Bone marrow (tissue), 2 donors: ENCODE measurements around the gene CENPB.
A peak's percentile ranks its signal among the peaks of the same experiment; 100 is the strongest.
"Not testable (repeated sequence)": the region's sequence is repeated elsewhere in the genome, so short reads cannot be mapped to it uniquely, and the experiment has no call there.

ENCODE experiments used
- DNase-seq, 2 donors: peaks; one replicate each; lab custom pipeline; 2025; lab: John Stamatoyannopoulos, UW

Gene CENPB, protein sequence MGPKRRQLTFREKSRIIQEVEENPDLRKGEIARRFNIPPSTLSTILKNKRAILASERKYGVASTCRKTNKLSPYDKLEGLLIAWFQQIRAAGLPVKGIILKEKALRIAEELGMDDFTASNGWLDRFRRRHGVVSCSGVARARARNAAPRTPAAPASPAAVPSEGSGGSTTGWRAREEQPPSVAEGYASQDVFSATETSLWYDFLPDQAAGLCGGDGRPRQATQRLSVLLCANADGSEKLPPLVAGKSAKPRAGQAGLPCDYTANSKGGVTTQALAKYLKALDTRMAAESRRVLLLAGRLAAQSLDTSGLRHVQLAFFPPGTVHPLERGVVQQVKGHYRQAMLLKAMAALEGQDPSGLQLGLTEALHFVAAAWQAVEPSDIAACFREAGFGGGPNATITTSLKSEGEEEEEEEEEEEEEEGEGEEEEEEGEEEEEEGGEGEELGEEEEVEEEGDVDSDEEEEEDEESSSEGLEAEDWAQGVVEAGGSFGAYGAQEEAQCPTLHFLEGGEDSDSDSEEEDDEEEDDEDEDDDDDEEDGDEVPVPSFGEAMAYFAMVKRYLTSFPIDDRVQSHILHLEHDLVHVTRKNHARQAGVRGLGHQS

DNA sequence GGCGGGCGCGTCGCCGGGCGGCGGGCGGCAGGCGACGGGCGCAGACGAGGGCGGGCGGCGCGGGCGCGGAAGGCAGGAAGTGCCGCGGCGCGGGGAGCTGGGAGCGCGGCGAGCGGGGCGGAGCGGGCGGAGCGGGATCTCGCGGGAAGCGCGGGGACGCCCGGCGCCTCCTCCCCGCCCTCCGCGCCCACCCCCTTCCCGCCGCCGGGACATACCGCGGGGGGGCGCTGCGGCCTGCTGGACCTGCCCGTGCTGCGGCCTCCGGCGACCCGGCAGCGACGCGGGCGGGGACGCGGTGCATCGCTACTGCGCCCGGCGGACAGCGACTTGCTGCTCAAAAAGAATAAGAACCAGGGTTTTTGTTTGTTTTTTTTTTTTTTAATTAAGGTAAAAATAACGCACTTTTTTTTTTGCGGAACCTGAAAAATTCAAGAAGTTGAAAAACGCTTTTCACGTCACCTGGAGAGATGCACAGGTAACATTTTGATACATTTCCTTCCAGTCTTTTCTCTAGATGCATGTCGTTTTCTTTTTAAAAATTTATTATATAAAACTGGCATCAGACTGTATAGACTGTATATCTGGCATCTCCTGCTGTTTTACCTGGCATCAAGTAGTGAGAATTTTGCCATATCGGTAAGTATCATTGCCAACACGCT is at the start of gene CENPB:
CENPB (minus strand) TSS at position 76 of the 659 bp plus-strand sequence. CDS start 257 bp downstream, outside the sequence.
- peak; percentile 65 to 80 for DNase-seq

DNA sequence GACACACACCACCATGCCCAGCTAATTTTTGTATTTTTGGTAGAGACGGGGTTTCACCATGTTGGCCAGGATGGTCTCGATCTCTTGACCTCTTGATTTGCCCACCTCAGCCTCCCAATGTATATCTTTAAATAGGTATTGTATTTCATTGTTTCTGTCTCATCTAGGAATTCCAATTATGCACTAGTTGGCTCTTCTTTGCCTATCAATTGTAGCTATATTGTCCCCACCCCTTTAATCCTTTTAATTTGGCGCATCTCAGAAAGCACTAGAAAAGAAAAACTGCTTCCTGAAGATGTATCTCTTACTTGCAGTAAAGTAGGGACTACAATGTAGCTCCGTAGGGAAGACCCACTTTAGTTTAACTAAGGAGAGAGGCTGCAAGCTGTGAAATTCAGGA is 49.6 kb upstream of the CENPB start:
- DNase-seq, result no peak

DNA sequence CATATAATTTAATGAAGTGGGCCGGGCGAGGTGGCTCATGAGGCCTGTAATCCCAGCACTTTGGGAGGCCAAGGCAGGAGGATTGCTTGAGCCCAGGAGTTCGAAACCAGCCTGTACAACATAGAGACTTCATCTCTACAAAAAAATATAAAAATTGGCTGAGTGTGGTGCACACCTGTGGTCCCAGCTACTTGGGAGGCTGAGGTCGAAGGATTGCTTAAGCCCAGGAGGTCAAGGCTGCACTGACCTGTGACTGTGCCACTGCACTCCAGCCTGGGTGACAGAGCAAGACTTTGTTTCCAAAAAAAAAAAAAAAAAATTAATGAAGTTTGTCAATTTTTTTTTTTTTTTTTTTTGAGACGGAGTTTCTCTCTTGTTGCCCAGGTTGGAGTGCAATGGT is 43.4 kb upstream of the CENPB start:
- not testable (repeated sequence) for DNase-seq

DNA sequence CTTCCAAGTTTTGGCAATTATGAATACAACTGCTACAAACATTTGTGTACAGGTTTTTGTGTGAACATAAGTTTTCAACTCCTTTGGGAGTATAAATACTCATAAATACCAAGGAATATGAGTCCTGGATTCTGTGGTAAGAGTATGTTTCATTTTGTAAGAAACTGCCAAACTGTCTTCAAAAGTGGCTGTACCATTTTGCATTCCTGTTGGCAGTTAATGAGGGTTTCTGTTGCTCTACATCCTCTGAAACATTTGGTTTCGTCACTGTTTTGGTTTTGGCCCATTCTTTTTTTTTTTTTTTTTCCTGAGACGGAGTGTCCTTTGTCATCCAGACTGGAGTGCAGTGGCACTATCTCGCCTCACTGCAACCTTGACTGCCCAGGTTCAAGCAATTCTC is 42.3 kb upstream of the CENPB start:
- DNase-seq, result no peak

DNA sequence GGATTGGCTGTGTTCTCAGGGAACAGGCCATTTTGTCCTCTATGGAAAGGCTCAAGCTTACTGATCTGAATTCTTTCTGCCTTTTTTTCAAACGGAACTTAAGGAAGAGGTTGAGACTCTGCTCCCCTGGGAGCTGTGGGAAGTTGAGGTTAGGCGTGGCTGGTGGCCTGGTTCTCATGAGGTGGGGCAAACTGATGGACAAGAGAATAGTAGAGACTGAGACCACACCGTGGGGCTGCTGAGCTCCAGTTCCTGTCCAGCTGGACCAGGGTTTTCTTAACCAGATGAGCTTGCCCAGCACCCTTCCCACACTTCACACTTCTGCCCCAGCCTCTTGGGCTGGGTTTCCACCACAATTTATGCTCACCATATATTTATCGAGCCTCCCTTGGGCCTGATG is 39.9 kb upstream of the CENPB start:
- DNase-seq, result no peak

DNA sequence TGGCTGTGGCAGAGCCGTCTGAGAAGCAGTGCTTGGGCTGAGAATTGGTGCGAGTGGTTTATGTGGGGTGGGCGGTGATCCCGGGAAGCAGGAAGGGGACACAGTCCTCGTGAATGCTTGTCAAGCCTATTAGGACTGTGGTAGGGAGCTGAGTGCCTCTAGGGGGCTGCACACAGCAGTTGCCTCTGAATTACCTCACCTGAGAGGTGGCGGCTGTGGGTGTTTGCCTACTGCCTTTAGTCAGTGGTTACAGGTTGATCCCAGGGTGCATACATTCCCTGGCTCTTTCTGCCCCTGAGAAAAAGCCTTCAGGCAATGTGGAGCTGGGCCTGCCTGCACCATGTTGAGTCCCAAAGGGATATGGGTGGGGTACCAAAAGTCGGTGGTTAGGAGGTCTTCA is 39.0 kb upstream of the CENPB start:
- no peak for DNase-seq

DNA sequence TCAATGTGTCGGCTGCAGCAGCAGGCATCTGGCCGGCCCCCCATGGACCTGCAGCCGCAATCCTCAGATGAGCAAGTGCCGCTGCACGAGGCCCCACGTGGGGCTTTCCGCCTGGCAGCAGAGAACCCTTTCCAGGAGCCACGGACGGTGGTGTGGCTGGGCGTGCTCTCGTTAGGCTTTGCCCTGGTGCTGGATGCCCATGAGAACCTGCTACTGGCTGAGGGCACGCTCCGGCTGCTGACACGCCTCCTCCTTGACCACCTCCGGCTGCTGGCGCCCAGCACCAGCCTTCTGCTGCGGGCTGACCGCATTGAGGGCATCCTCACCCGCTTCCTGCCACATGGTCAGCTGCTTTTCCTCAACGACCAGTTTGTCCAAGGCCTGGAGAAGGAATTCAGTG is 37.3 kb upstream of the CENPB start:
- DNase-seq, result no peak

DNA sequence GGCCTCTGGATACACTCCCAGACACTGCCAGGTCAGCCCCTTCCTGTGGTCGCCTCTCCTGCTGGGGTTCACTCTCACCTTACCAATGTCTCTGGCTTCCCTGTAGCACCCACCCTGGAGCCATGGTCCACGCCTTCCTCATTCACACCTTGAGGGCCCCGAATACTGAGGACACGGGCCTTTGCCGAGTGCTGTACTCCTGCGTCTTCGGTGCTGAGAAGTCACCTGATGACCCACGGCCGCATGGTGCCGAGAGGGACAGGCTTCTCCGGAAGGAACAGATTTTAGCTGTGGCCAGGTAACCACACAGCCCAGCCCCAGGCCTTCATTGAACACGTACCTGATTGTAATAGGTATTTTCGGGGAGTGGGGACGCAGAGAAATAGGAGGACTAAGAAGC is 35.5 kb upstream of the CENPB start:
- DNase-seq, result no peak

DNA sequence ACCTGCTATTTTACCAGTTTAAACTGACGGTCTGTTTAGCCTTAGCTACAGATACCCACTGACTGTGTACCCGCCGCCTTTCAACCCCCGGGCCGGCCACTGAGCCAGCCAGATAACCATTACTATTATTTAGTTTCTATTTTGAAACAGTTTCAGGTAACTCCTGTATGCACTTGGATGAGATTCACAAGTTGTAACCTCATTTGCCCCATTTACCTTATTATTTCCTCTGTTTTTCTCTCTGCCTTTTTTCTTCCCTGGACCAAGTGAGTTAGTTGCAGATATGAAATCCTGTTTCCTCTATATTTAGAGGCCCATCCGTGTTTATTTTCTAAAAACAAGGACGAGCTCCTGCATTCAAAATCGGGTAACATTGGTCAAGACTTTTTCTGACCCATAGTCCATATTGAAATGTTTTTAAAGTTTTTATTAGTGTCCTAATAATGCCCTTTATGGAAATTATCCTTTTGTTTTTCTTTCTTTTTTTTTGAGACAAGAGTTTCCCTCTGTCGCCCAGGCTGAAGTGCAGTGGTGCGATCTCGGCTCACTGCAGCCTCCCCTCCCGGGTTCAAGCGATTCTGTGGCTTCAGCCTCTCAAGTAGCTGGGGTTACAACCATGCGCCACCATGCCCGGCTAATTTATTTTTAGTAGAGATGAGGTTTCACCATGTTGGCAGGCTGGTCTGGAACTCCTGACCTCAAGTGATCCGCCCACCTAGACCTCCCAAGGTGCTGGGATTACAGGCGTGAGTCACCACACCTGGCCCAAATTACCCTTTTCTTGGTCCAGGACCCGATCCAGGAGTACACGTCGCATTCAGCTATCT is 34.6 kb upstream of the CENPB start:
- DNase-seq, result no peak

DNA sequence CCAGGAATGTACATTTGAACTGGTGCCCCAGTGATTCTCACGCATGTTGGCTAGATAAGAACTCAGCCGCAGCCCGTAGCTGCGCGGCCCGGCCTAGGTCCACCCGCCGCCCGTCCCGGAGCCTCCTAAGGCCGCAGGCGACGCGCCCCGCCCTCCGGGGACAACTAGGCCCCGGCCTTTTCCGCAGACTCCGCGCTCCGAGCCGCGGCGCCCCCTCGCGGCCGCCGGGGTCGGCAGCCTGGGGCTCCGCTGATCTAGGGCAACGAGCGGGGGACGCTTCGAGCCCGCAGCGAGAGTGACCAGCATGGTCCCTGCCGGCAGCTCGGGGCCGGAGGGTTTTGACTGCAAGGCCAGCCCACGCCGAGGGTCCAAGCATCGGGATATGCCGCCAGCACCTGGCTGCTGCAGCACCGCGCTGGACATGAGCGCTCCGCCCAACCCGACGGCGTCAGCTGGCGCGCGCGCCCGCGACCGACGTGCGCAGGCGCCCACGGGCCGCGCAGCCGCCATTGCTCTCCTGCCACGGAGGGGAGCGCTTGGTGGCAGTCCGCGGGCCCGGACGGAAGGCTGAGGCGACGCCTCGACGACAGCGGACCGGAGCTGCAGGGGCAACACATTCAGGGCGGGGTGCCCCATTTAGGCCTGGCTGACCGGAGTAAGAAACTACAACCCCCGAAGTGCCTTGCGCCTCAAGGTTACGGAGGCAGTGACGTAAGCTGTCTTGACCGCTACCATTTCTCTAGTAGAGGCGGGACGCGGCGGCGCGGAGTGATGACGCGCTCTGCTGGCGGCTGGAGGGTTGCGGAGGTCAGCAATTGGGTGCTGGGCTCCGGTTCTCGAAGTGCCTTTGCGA is 33.7 kb upstream of the CENPB start, which contains the start of gene AP5S1:
AP5S1 (plus strand) TSS at position 500 of the 853 bp plus-strand sequence. CDS start 1,571 bp downstream, outside the sequence.
- DNase-seq, result peak; percentile 84 to 100

DNA sequence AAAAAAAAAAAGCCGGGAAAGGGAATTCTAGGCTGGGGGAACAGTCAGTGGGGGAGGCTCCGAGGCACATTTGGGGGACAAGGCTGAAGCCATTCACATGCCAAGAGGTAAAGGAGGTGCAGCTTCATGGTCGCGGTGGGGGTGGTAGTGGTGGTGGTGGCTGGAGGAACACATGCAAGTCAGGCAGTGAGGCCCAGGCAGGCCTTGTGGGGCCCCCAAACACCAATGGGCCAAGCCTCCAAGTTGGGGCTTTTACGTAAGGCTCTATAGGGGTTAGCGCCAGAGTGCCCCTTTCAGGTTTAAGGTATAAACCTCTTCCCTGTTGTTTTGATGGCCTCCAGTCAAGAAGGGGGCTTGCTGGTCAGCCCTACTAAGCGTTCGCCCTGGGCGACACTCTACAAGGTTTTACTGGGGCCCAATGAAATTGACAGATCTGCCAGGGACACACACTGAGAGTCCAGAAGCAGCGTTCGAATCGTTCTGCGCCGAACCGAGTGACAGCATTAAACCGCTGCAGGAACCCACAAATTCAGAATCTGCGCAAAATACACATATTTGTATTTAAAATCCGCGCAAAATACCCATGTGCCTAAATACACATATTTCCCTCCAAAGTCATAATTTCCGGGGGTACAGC is 33.0 kb upstream of the CENPB start:
- no peak for DNase-seq

DNA sequence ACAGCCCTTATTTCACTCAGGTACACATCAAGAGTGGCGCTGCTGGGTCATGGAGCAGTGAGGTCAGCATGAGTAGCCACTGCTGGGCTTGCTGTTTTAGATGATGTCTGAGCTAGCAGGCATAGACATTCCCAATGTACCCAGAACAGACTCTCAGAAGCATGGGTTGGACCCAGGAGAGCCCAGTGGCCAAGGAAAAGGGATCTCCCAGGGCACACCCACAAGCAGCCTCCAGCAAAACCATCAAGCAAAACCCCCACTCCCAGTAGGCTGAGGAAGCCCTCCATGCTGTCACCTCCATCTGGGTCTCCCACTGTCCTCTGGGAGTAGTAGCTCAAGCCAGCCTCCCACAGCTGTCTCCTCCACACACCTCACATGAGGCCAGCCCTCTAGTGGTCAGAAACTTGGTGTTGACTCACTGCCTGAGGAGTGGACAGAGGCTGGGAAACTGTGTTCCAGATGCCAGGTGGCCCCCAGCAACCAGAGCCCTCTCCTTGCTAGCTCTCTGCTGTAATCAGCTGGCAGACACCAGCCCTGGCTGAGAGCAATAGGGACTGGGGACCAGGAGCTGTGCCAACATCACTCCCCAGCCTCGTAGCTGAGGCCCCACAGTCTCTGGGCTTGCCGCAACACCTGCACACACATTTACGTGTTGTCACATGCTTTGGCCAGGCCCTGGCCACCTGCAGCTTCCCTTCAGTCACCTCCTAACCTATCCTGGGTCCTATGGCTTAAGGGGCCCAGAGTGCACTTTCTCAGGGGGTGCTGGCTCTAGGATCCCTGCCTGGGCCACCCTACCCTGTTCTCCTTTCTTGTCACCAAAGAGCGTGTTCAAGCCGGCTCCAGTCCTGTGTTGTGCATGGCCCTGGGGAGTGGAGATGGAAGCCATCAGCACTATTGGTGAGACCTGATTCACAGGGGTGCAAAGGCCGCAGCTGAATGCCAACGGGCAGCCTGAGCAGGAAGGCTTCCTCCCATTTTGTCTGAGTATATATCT is 31.9 kb upstream of the CENPB start:
- peak in 1 of 2 donors; percentile 14 for DNase-seq

DNA sequence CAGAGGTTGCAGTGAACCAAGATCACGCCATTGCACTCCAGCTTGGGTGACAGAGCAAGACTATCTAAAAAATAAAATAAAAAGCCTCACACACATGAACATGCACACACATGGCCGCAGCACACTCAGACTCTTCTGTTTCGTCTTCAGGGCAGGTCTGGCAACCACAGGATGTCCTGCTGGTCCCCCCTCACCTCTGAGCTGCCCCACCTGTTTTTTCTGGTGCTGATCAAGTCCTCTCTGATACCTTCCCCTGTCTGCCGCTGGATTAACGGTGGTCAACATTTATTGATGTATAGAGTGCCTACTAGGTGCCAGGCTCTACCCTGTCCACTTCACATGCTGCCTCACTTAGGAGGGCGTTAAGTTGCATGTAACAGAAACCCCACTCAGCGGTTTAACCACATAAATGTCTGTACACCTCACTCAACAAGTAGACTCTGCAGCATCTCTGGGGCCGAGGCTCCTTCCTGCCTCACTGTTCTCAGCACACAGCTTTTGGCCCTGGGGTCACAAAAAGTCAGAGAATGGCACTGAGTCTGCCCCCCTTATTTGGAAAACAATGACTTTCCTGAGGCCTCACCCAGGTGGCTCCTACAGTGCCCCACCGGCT is 29.3 kb upstream of the CENPB start:
- DNase-seq, result no peak

DNA sequence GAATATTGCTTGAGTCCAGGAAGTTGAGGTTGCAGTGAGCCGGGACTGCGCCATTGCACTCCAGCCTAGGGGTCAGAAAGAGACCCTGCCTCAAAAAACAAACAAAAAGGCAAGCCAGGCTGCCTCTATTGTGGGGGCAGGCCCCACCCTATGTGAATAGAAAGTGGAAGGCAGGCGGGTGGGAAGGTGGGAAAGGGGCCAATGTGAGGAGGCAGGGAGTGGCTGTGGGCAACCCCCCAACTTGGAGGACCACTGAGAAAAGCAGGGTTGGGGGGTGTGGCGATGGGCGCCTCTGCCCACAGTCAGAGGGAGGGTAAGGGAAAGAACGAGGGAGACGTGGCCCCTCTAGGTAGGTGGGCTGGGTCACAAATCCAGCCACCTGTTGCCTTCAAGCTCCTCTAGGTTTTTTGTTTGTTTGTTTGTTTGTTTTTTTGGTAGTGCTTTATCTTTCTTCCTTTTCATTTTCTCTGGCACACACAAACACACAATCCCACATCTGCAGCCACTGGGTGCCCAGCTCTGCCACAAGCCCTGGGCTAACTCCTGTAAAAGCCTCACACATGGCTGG is 28.5 kb upstream of the CENPB start:
- no peak for DNase-seq

DNA sequence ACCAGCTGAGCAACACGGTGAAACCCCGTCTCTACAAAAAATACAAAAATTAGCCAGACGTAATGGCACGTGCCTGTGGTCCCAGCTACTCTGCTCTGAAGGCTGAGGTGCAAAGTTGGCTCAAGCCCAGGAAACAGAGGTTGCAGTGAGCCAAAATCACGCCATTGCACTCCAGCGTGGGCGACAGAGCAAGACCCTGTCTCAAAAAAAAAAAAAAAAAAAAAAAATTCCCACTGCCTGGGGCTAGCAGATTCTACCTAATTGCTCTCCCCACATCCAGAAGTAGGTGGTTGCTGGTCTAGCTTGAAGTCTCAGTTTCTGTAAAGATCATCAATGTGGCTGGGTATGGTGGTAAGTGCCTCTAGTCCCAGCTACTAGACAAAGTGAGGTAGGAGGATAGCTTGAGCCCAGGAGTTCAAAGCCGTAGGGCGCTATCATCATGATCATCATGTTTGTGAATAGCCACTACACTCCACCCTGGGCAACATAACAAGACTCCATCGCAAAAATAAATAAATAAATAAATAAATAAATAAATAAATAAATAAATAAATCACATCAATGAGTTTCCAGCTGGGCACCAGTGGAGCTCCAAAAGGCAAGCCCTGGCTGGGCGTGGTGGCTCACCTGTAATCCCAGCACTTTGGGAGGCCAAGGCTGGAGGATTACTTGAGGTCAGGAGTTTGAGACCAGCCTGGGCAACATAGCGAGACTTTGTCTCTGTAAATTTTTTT is 27.5 kb upstream of the CENPB start:
- no peak for DNase-seq

DNA sequence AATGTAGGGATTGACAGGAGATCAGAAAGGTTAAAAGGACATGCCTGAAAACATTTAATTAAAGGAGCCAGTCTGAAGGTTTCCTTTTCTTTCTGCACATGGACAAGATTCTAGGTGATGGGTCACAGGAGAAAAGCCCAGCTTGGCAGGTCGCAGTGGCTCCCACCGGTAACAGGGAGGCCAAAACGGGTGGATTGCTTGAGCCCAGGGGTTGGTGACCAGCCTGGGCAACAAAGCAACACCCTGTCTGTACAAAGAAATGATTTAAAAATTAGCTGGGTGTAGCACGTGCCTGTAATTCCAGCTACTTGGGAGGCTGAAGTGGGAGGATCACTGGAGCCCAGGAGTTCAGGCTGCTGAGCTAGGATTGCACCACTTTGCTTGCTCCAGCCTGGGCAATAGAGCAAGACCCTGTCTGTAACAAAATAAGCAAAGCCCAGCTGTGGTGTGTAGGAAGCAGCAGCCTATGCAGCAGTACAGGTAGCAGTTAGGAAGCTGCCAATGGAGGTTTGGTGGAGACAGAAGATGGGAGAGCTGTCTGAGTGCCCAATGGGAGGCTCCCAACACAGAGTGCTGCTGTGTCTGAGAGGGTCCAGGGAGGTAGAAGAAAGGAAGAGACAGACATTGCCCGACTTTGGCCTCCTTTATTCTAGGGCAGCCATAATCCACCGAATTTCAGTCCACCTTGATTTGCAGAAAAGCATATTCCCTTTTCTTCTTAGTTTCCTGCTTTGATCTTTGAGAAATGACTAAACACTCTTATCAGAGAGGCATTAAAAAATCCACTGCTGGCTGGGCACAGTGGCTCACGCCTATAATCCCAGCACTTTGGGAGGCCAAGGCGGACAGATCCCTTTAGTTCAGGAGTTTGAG is 26.7 kb upstream of the CENPB start:
- DNase-seq, result no peak

DNA sequence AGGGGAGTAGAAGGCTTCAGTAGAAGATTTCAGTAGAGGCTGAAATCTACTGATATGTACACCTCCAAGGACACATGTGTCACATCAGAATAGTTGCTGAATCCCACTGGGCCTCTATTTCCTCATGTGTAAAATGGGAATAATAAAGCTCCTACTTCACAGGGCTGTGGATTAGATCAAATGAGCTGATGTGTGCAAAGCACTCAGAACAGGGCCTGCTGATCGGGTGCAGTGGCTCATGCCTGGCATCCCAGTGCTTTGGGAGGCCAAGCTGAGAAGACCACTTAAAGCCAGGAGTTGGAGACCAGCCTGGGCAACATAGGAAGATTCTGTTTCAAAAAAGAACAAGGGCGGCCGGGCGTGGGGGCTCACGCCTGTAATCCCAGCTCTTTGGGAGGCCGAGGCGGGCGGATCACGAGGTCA is 25.7 kb upstream of the CENPB start:
- DNase-seq, result no peak
